Sigmoid colon (tissue), 4 donors: Measurements from ENCODE around the gene ZFP64.
"Not testable (repeated sequence)": the region's sequence is repeated elsewhere in the genome, so short reads cannot be mapped to it uniquely, and the experiment has no call there.

Experiments used
- CTCF ChIP-seq, 4 experiments: fragments of 450-650 bp in 3 of 4; fragments of 200-600 bp in 1 of 4; IDR thresholded peaks; one replicate each; pipeline ENCODE4 v1.5.1; 2016 to 2019; ENCODE audit warnings: antibody characterized with exemption in 4 of 4, mild to moderate bottlenecking in 3 of 4, moderate library complexity in 2 of 4
- EP300 ChIP-seq, 4 donors: sonication (generic); formaldehyde crosslinking; IDR thresholded peaks; one replicate each; pipeline ENCODE4 v1.6.1; 2017; ENCODE audit warnings: antibody characterized with exemption in 4 of 4

- not testable (repeated sequence) for TF ChIP-seq CTCF, EP300 (IDR thresholded peaks at IDR 0.05)
Observed at GRCh38 chr20:52220891-52221290, 29.3 kb upstream of the ZFP64 start.
